Measurements from ENCODE around the gene OGFOD1. TPM values are rescaled to one million over a fixed set of nuclear protein-coding genes. Genes with fewer than 3 reads are reported as not detected.

Gene OGFOD1
- 58.2 and 95.4 TPM in 2 replicates for total RNA-seq (2011; cell fraction: chromatin; rRNA removed; ENCODE audit: low replicate concordance)
- total RNA-seq (2011; cell fraction: nucleolus; rRNA removed): 32.0 and 35.3 TPM in 2 replicates
- total RNA-seq (2011; cell fraction: nucleoplasm; rRNA removed): 73.5 and 93.4 TPM in 2 replicates
- 107 and 123 TPM in 2 replicates for total RNA-seq (2014; rRNA removed)
- 81.7 and 85.8 TPM in 2 replicates for total RNA-seq (2014; rRNA removed; fragmentation: Illumina TruSeq; extraction: Trizol)
- total RNA-seq (2015; rRNA removed; fragmentation: Illumina TruSeq; extraction: Trizol): 56.4 and 62.3 TPM in 2 replicates
- total RNA-seq (2021): 69.5 and 71.1 TPM in 2 replicates
- polyA plus RNA-seq (2011; rRNA removed): 66.3 and 73.1 TPM in 2 replicates
- polyA plus RNA-seq (2011; cell fraction: cytosol; rRNA removed): 20.5 and 41.8 TPM in 2 replicates
- 28.3 and 43.0 TPM in 2 replicates for polyA plus RNA-seq (2011; cell fraction: nucleus; rRNA removed)
- 73.2 and 85.8 TPM in 2 replicates for polyA plus RNA-seq (2012)
- polyA plus RNA-seq (2014; fragmentation: Illumina TruSeq; extraction: Trizol): 88.9 and 90.0 TPM in 2 replicates
- polyA plus RNA-seq (2014; fragmentation: Nextera tagmentation; extraction: Ambion mirVana): 100 to 1,000 TPM in 1 of 2 experiments, 10 to 100 TPM in 1; 60.4 to 134 TPM
- 88.4 and 101 TPM in 2 replicates for polyA plus RNA-seq (2014; rRNA removed)
- 83.7 and 89.0 TPM in 2 replicates for polyA minus RNA-seq (2011; rRNA and poly(A)+ RNA removed)
- polyA minus RNA-seq (2011; cell fraction: cytosol; rRNA and poly(A)+ RNA removed): 36.7 and 51.5 TPM in 2 replicates
- 30.0 and 42.9 TPM in 2 replicates for polyA minus RNA-seq (2011; cell fraction: nucleus; rRNA and poly(A)+ RNA removed)
- Bru-seq, nascent RNA: percentile 88 among the genes with signal in this experiment
- BruChase-seq, experiment 1, labeled RNA remaining after a 2-hour chase: percentile 89 among the genes with signal in this experiment
- percentile 87 among the genes with signal in this experiment for BruChase-seq, experiment 2, labeled RNA remaining after a 6-hour chase
- long read RNA-seq, experiment 1, full-length matches to known transcripts: 110 of 134 reads
- long read RNA-seq, experiment 1, partial matches to known transcripts: 9 of 134 reads
- long read RNA-seq, experiment 1, other reads (novel, unspliced or antisense): 15 of 134 reads
- long read RNA-seq, experiment 2, full-length matches to known transcripts: 34 of 93 reads
- long read RNA-seq, experiment 2, partial matches to known transcripts: 42 of 93 reads
- long read RNA-seq, experiment 2, other reads (novel, unspliced or antisense): 17 of 93 reads
- long read RNA-seq, experiment 3, full-length matches to known transcripts: 41 of 42 reads
- long read RNA-seq, experiment 3, partial matches to known transcripts: 1 of 42 reads
- long read RNA-seq, experiment 3, other reads (novel, unspliced or antisense): 0 of 42 reads

DNA sequence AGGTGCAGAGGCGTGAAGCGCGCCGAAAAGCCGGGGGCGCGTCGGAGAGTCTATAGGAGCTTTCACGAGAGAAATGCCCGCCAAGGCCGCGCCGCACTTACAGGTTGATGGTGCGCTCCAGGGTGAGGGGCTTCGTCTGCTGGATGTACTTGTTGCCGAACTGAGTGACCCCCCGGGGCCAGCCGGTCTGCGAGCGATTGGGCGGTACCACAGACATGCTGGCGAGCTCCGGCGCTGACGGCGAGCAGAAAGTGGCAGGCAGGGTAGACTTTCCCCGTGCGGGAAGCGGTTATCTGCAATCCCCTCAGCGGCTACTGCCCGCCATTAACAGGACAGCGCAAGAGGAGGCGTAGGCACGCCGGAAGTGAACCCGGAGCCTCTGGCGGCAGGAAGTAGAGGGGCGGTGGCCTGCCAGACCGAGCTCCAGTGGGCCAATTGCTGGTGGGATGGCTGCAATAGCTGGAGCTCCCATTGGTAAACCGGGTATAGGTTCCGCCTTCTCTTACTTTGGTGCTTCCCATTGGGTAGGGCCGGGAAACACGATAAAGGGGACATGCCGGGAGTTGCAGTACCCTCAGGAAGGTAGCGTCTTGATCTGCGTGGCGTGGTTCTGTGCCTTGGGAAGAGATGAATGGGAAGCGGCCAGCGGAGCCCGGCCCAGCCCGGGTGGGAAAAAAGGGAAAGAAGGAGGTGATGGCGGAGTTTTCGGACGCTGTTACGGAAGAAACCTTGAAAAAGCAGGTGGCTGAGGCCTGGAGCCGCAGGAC lies at the start of gene OGFOD1, which contains the start of gene NUDT21:
OGFOD1 (plus strand) TSS at position 569 of the 767 bp plus-strand sequence; CDS start at position 628, 59 bp downstream.
NUDT21 (minus strand) TSS at position 347 of the 767 bp plus-strand sequence; CDS start at position 217, 130 bp downstream.
- BruUV-seq (replicated peaks): no TSS peak
- ChIA-PET CTCF (ENCODE audit: low intra/inter-chr PET ratio) (no interaction called here), POLR2A (interaction anchor here (0.6 to 2.9 kb wide), 14 partner anchors 9 to 154 kb away, joined by 3 to 17 read pairs (median 4); no protein-coding TSS in a partner anchor)
- peak; percentile 98 for ATAC-seq
- Histone ChIP-seq H3K9ac (ENCODE audit: insufficient read depth in 1 of 2, low read depth in 2 of 2, low read length in 2 of 2) (peak within 1 kb of the TSS; percentile 93 to 98), H3K9me3 (replicated peaks; ENCODE audit: control insufficient read depth, insufficient read depth, low read depth, low read length) (no peaks in the 10 kb centered on the region), H3K27ac (ENCODE audit: extremely low read depth, low read depth, low read length) (peak within 1 kb of the TSS; percentile 88), H3K79me2 (ENCODE audit: control insufficient read depth, insufficient read depth, low read length) (peaks cover 76% of the 10 kb centered on the region), H4K20me1 (replicated peaks; ENCODE audit: control insufficient read depth, insufficient read depth, low read length) (peaks cover 18% of the 10 kb centered on the region), H3K4me3 (peak within 1 kb of the TSS; percentile 89), H3K9me1 (ENCODE audit: control insufficient read depth, insufficient read depth, low read length) (no peaks in the 10 kb centered on the region), H3K4me1 (replicated peaks in 1 of 2; ENCODE audit: control insufficient read depth in 2 of 2, insufficient read depth in 2 of 2, low read length in 2 of 2) (peaks cover 0 to 16% of the 10 kb centered on the region in 2 experiments; a peak in 4 of 5 replicates), H3K36me3 (ENCODE audit: control insufficient read depth, insufficient read depth, low read length) (peaks cover 55% of the 10 kb centered on the region), H2AFZ (ENCODE audit: low read depth, low read length) (peak within 1 kb of the TSS; percentile 92), H3K4me2 (ENCODE audit: insufficient read depth, low read length) (peak within 1 kb of the TSS; percentile 95), H3K27me3 (ENCODE audit: control insufficient read depth in 2 of 2, insufficient read depth in 2 of 2, low read length in 2 of 2) (no peaks in the 10 kb centered on the region)
- peak; percentile 98 for FAIRE-seq
- whole genome bisulfite sequencing (ENCODE audit: insufficient coverage, low coverage, missing lambda C conversion rate): under 1% methylated on average over 55 of the region's 56 CpGs
- intact Hi-C loops (cut with micrococcal nuclease) (no loop called here), in situ Hi-C loops (cut with MboI) (no loop called here)
- peak; percentile 96 to 99 (median 97) for DNase-seq (ENCODE audit: extremely low read depth in 1 of 4, low spot score in 3 of 4)
- TF ChIP-seq ZFP36 (IDR thresholded peaks at IDR 0.05; ENCODE audit: low read depth, low read length, partially characterized antibody) (no peak), MEF2A (IDR thresholded peaks at IDR 0.05; ENCODE audit: control insufficient read depth, low read depth, low read length) (no peak), JUNB (CRISPR knock-in tag; conservative IDR thresholded peaks at IDR 0.05) (no peak)
- TF ChIP-seq, protein P1, sequence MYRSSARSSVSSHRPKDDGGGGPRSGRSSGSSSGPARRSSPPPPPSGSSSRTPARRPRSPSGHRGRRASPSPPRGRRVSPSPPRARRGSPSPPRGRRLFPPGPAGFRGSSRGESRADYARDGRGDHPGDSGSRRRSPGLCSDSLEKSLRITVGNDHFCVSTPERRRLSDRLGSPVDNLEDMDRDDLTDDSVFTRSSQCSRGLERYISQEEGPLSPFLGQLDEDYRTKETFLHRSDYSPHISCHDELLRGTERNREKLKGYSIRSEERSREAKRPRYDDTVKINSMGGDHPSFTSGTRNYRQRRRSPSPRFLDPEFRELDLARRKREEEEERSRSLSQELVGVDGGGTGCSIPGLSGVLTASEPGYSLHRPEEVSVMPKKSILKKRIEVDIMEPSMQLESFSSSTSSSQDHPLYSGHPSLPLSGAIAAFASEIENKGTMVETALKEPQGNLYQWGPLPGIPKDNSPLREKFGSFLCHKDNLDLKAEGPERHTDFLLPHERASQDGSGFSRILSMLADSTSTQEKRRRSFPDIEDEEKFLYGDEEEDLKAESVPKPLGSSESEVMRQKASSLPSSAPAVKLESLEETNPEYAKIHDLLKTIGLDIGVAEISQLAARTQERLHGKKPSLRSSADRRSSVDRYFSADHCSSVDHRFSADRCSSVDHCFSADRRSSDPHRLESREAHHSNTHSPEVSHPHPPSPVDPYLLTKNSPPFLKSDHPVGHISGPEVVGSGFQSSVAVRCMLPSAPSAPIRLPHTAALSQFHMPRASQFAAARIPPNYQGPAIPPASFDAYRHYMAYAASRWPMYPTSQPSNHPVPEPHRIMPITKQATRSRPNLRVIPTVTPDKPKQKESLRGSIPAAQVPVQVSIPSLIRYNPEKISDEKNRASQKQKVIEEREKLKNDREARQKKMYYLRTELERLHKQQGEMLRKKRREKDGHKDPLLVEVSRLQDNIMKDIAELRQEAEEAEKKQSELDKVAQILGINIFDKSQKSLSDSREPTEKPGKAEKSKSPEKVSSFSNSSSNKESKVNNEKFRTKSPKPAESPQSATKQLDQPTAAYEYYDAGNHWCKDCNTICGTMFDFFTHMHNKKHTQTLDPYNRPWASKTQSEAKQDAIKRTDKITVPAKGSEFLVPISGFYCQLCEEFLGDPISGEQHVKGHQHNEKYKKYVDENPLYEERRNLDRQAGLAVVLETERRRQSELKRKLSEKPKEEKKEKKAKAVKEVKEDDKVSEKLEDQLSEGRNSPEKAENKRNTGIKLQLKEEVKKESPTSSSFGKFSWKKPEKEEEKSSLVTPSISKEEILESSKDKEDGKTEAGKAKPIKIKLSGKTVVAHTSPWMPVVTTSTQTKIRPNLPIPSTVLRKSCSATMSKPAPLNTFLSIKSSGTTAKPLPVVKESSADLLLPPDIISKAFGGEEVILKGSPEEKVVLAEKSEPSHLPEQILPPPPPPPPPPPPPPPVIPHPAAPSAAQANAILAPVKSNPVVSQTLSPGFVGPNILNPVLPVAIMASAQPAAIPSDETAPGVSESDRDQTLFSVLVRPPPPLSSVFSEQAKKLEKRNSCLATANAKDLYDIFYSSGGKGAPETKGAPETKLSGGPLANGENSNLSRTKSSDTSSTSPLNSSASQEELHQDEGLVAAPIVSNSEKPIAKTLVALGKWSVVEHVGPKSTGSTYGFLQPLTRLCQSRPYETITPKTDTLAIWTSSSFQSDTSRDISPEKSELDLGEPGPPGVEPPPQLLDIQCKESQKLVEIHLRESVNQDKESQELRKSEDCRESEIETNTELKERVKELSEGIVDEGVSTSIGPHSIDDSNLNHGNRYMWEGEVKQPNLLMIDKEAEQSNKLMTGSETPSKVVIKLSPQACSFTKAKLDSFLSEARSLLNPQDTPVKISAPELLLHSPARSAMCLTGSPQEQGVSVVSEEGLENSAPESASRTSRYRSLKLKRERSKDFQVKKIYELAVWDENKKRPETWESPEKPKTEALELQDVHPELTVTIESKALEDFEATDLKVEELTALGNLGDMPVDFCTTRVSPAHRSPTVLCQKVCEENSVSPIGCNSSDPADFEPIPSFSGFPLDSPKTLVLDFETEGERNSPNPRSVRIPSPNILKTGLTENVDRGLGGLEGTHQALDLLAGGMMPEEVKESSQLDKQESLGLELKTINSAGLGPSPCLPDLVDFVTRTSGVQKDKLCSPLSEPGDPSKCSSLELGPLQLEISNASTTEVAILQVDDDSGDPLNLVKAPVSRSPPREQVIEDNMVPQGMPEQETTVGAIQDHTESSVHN (IDR thresholded peaks at IDR 0.05; ENCODE audit: borderline replicate concordance in 1 of 2, low read depth in 1 of 2): peak in 1 of 2 experiments; percentile 38; a peak in 1 of 4 replicates
- TF ChIP-seq, protein P2, sequence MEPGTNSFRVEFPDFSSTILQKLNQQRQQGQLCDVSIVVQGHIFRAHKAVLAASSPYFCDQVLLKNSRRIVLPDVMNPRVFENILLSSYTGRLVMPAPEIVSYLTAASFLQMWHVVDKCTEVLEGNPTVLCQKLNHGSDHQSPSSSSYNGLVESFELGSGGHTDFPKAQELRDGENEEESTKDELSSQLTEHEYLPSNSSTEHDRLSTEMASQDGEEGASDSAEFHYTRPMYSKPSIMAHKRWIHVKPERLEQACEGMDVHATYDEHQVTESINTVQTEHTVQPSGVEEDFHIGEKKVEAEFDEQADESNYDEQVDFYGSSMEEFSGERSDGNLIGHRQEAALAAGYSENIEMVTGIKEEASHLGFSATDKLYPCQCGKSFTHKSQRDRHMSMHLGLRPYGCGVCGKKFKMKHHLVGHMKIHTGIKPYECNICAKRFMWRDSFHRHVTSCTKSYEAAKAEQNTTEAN (CRISPR knock-in tag; IDR thresholded peaks at IDR 0.05): no peak
